Spleen (tissue), 11 donors: ENCODE results near the gene CPT1A. TPM values are rescaled to one million over a fixed set of nuclear protein-coding genes. Genes with fewer than 3 reads are reported as not detected.

Experiments used
- DNase-seq: peaks from one replicate; pipeline ENCODE4 v3.0.0-alpha.2; 2020
- H3K27ac ChIP-seq, 8 donors: fragments of 200-600 bp; sonication (generic) in 7 of 8; 1 replicate in 4 of 8; 2 replicates in 4 of 8; pipeline versions ENCODE4 v1.5.0 to v1.8.0; 2016 to 2021; ENCODE audit warnings: inconsistent platforms in 4 of 8, mild to moderate bottlenecking in 4 of 8, moderate library complexity in 1 of 8
- H3K27me3 ChIP-seq, 7 donors: fragments of 200-600 bp; sonication (generic) in 6 of 7; replicated peaks in 1 of 7; 1 replicate in 4 of 7; 2 replicates in 3 of 7; pipeline versions ENCODE4 v1.5.0 to v1.8.0; 2016 to 2021; ENCODE audit warnings: inconsistent platforms in 3 of 7, mild to moderate bottlenecking in 1 of 7
- H3K36me3 ChIP-seq, 6 donors: fragments of 200-600 bp; sonication (generic) in 5 of 6; 1 replicate in 4 of 6; 2 replicates in 2 of 6; pipeline versions ENCODE4 v1.5.0 to v1.8.0; 2016 to 2021; ENCODE audit warnings: inconsistent platforms in 2 of 6
- H3K4me1 ChIP-seq, 6 donors: fragments of 200-600 bp; sonication (generic) in 5 of 6; 1 replicate in 3 of 6; 2 replicates in 3 of 6; pipeline versions ENCODE4 v1.5.0 to v1.8.0; 2016 to 2021; ENCODE audit warnings: inconsistent platforms in 3 of 6
- H3K4me3 ChIP-seq, 8 donors: fragments of 200-600 bp; sonication (generic) in 7 of 8; 1 replicate in 4 of 8; 2 replicates in 4 of 8; pipeline versions ENCODE4 v1.5.0 to v1.8.0; 2016 to 2021; ENCODE audit warnings: inconsistent platforms in 4 of 8, mild to moderate bottlenecking in 4 of 8, moderate library complexity in 2 of 8
- H3K9me3 ChIP-seq, 8 donors: fragments of 200-600 bp; sonication (generic) in 7 of 8; 1 replicate in 4 of 8; 2 replicates in 4 of 8; pipeline versions ENCODE4 v1.5.0 to v1.8.0; 2016 to 2021; ENCODE audit warnings: inconsistent platforms in 4 of 8
- POLR2A ChIP-seq, 3 donors: fragments of 450-650 bp; IDR thresholded peaks; one replicate each; pipeline ENCODE4 v1.5.1; 2017; ENCODE audit warnings: antibody characterized with exemption in 3 of 3, mild to moderate bottlenecking in 1 of 3
- POLR2AphosphoS5 ChIP-seq, 3 donors: sonication (generic); formaldehyde crosslinking; IDR thresholded peaks; one replicate each; pipeline ENCODE4 v1.5.1; 2017; ENCODE audit warnings: antibody characterized with exemption in 3 of 3
- WGBS, 5 donors: extraction: QIAGEN DNeasy Blood & Tissue Kit in 3 of 5; methylation state at CpG; one replicate each; pipeline versions ENCODE4 v1.1.5 to v1.1.7; 2013 to 2018; 5-methylcytosine and 5-hydroxymethylcytosine counted together
- intact Hi-C: fragments of 100-400 bp; cut with DNase I; formaldehyde crosslinking; loops from one replicate; pipeline ENCODE4 v1.15.0; 2023; ENCODE audit warnings: low total_unique reads
- polyA plus RNA-seq, 3 donors: library from polyadenylated mRNA; stranded (reverse); fragments of 200-250 nt; gene quantifications; one replicate each; pipeline ENCODE4 v1.2.1, GENCODE V29; 2013
- total RNA-seq, 7 donors: library from RNA; depleted of rRNA in 3 of 7; stranded (reverse); fragments of >200 nt in 3 of 7; fragmentation: NEBNext Ultra II Directional in 4 of 7; extraction: Animal tissue kit (Norgen Biotek cat#: 25700) in 4 of 7; gene quantifications; one replicate each; pipeline versions ENCODE4 v1.1.0 to v1.2.1, GENCODE V29; 2016 to 2021
- TF ChIP-seq, protein P1 (sequence below), 11 experiments: fragments of 200-600 bp in 7 of 11; fragments of 450-650 bp in 4 of 11; sonication (generic) in 4 of 11; IDR thresholded peaks in 8 of 11; conservative IDR thresholded peaks in 3 of 11; 1 replicate in 7 of 11; 2 replicates in 4 of 11; pipeline versions ENCODE4 v1.4.0 to v1.8.0; 2016 to 2021; ENCODE audit warnings: antibody characterized with exemption in 11 of 11, inconsistent platforms in 4 of 11, mild to moderate bottlenecking in 1 of 11
- donor health status: healthy with polysubstance abuse.
- donor health status: DM: no; HTN: no; CAD: no; lungs with moderate emphysema.
- donor health status: DM: no; HTN: no; CAD: no.
- donor health status: Bipolar disorder and iron deficiency.
- donor health status: healthy.
- donor health status: DM: no; HTN: no; CAD: no.
- donor health status: DM: yes; HTN: yes; CAD: no.

CPT1A gene
- total and polyA plus RNA-seq, 10 donors, result 6.7 to 118 (median 69.4) TPM

DNA sequence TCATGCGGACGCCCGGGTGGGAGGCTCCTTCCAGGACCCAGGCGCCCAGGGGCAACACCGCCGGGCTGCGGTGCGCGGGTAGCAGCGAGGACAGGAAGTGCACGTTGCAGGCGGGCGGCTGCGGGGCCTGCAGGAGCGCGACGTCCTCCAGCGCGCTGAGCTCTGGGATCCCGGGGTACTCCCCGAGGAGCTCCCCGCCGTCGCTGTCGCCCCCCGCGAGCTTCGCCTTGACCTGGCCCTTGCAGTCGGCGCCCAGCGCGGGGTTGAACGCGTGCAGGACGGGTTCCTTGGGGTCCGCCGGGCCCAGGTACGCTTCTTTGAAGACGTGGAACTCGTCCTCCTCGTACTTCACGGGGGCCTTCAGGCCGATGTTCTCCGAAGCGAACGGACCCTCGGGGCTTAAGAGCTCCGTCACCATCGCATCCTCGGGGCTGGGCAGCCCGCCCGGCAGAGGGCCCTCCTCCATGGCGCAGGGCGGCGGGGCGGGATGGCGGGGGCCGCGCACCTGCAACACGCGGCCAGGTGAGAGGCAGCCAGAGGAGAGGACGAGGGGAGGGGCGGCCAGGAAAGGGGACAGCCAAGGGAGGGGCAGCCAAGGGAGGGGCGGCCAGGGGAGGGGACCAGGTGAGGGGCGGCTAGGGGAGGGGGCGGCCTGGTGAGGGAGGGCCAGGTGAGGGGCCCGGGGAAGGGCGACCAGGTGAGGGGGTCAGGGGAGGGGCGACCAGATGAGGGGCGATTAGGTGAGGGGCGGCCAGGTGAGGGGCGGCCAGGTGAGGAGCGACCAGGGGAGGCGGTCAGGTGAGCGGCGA, 91.3 kb downstream of the CPT1A start:
- Histone ChIP-seq H3K36me3 (peaks cover 0 to 33% (median 5%) of the 10 kb centered on the region in 6 donors), H3K9me3 (no peaks in the 10 kb centered on the region), H3K4me3 (peak overlapping the region in 4 of 8 donors; percentile 54 to 80 (median 58)), H3K27ac (peak overlapping the region in 3 of 8 donors; percentile 80 to 88 (median 82)), H3K27me3 (no peaks in the 10 kb centered on the region), H3K4me1 (peaks cover 0 to 35% (median 15%) of the 10 kb centered on the region in 6 donors)
- WGBS, 5 donors, result 28 to 47% (median 39%) methylated on average over 31 to 76 of the region's 76 CpGs
- peak; percentile 85 for DNase-seq
- intact Hi-C loops, result no loop called here
- peak in 1 of 3 donors; percentile 37 for TF ChIP-seq POLR2AphosphoS5 (IDR thresholded peaks at IDR 0.05)
- TF ChIP-seq, protein P1, sequence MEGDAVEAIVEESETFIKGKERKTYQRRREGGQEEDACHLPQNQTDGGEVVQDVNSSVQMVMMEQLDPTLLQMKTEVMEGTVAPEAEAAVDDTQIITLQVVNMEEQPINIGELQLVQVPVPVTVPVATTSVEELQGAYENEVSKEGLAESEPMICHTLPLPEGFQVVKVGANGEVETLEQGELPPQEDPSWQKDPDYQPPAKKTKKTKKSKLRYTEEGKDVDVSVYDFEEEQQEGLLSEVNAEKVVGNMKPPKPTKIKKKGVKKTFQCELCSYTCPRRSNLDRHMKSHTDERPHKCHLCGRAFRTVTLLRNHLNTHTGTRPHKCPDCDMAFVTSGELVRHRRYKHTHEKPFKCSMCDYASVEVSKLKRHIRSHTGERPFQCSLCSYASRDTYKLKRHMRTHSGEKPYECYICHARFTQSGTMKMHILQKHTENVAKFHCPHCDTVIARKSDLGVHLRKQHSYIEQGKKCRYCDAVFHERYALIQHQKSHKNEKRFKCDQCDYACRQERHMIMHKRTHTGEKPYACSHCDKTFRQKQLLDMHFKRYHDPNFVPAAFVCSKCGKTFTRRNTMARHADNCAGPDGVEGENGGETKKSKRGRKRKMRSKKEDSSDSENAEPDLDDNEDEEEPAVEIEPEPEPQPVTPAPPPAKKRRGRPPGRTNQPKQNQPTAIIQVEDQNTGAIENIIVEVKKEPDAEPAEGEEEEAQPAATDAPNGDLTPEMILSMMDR (IDR thresholded peaks at IDR 0.05 in 8 of 11, conservative IDR thresholded peaks at IDR 0.05 in 3 of 11), result no peak

DNA sequence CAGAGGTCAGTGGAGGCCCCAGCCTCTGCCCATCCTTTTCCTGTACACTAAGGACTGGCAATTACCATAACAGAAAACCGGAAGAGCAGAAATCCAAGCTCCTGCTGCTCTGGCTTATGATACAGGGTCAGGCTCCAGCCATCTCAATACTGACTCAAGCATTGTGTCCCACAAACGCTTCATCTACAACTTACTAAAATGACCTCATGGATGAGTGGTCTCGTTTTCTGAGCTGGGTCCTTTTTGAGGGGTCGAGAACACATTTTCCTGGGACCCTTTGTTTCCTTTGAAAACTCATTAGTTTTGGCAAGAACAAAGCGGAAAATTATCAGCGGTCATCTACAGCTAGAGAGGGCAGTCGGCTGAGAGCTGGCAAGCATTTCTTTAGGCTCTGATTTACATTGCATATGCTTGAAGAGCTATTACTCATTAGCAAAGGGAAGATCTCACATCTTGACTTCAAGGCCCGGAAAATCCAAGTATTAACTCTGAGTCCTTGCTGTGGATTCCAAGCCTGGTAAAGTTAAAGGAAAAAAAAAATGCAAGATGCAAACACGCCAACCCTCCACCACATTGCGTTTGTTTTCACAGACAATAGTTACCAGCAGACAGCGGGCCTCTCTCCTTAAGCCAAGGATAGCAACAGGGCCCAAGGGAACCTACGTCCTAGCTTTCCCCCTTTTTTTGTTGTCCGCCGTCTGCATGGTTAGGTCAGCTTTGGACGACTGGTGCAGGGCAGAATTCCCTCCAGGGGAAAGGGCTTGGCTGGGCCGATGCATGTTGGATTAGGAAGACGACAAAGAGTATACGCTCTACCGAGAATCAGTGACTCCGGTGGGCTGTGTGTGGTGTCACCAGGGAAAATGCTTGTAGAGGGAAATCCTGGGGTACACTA, 92.2 kb downstream of the CPT1A start:
- no peaks in the 10 kb centered on the region for H3K9me3 ChIP-seq
- intact Hi-C loops, result no loop called here
- peak overlapping the region in 1 of 8 donors; percentile 80 for H3K4me3 ChIP-seq
- no peak for TF ChIP-seq POLR2AphosphoS5 (IDR thresholded peaks at IDR 0.05)
- TF ChIP-seq, protein P1 (IDR thresholded peaks at IDR 0.05 in 8 of 11, conservative IDR thresholded peaks at IDR 0.05 in 3 of 11), result no peak
- TF ChIP-seq POLR2A (IDR thresholded peaks at IDR 0.05), result no peak
- H3K4me1 ChIP-seq, result peaks cover 0 to 35% (median 15%) of the 10 kb centered on the region in 6 donors
- WGBS, 5 donors, result 84 to 90% (median 87%) methylated on average over 20 of the region's 20 CpGs
- H3K27ac ChIP-seq, result peak overlapping the region in 4 of 8 donors; percentile 4 to 88 (median 53)
- peaks cover 0 to 31% (median 5%) of the 10 kb centered on the region in 6 donors for H3K36me3 ChIP-seq
- no peak for DNase-seq
- no peaks in the 10 kb centered on the region for H3K27me3 ChIP-seq

DNA sequence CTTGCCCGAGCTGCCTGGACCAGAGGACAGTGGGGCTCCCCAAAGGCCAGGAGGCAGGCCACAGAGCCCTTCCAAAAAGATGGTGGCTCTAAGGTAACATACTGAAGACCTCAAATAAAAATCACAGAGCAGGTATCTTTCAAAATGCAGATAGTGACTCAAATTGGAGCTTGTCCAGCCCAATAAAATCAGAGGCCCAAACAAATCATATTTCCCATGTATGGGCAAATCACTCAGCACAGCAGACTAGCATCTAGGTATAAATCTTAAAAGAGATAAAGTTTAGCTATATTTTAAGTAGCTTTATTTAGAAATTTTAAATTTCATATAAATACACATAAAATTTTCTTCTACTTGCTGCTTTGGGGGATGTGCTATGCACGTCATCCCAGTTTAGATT, 93.7 kb downstream of the CPT1A start:
- Histone ChIP-seq H3K9me3 (no peaks in the 10 kb centered on the region), H3K36me3 (peaks cover 0 to 37% (median 6%) of the 10 kb centered on the region in 6 donors), H3K4me1 (peaks cover 0 to 35% (median 15%) of the 10 kb centered on the region in 6 donors), H3K27me3 (no peaks in the 10 kb centered on the region), H3K4me3 (no peak overlapping the region), H3K27ac (no peak overlapping the region)
- no peak for DNase-seq
- TF ChIP-seq POLR2A (IDR thresholded peaks at IDR 0.05), result no peak
- TF ChIP-seq, protein P1 (IDR thresholded peaks at IDR 0.05 in 8 of 11, conservative IDR thresholded peaks at IDR 0.05 in 3 of 11), result no peak
- TF ChIP-seq POLR2AphosphoS5 (IDR thresholded peaks at IDR 0.05), result no peak
- 62 to 97% (median 80%) methylated on average over 2 of the region's 2 CpGs for WGBS, 5 donors
- intact Hi-C loops, result no loop called here
